A673 (cell line): ENCODE measurements around the gene RMI2. TPM values are rescaled to one million over a fixed set of nuclear protein-coding genes. Genes with fewer than 3 reads are reported as not detected.

Experiments
- BruUV-seq: library from RNA; stranded (reverse); fragments of 400-500 nt; replicated peaks from 2 replicates; lab custom pipeline; 2021; lab: Mats Ljungman, UMichigan
- CTCF ChIA-PET: fragments of 300-600 bp; sonication (Branson Sonifier 250); formaldehyde crosslinking; loops from one replicate; lab custom pipeline; 2022; ENCODE audit warnings: antibody characterized with exemption; lab: Charles Lee
- POLR2A ChIA-PET: fragments of 300-600 bp; sonication (Branson Sonifier 250); formaldehyde crosslinking; loops from one replicate; lab custom pipeline; 2022; ENCODE audit warnings: antibody characterized with exemption; ENCODE audit not compliant: low non-redundant PET; lab: Charles Lee
- DNase-seq: peaks from one replicate; pipeline ENCODE4 v3.0.0-alpha.2; 2015; ENCODE audit warnings: low spot score
- H3K27ac ChIP-seq: fragments of 200-600 bp; sonication (generic); 2 replicates; pipeline ENCODE4 v1.5.1; 2016; ENCODE audit warnings: mixed run types, low read depth, mild to moderate bottlenecking, mixed read lengths, antibody characterized with exemption, low read length; ENCODE audit not compliant: poor library complexity, severe bottlenecking
- H3K27me3 ChIP-seq: fragments of 200-600 bp; sonication (generic); replicated peaks from 2 replicates; pipeline ENCODE4 v1.6.1; 2017; ENCODE audit warnings: mixed run types, low read depth, mild to moderate bottlenecking, mixed read lengths, antibody characterized with exemption, low read length; ENCODE audit not compliant: insufficient read depth, poor library complexity
- H3K36me3 ChIP-seq: fragments of 200-600 bp; sonication (generic); 2 replicates; pipeline ENCODE4 v1.6.1; 2016; ENCODE audit warnings: mixed run types, mild to moderate bottlenecking, mixed read lengths, antibody characterized with exemption, low read length; ENCODE audit not compliant: insufficient read depth, poor library complexity, severe bottlenecking
- H3K4me1 ChIP-seq: fragments of 200-600 bp; sonication (generic); 2 replicates; pipeline ENCODE4 v1.6.1; 2017; ENCODE audit warnings: mixed run types, mild to moderate bottlenecking, mixed read lengths, antibody characterized with exemption, low read length; ENCODE audit not compliant: insufficient read depth, poor library complexity, severe bottlenecking
- H3K4me3 ChIP-seq: fragments of 200-600 bp; sonication (generic); 2 replicates; pipeline ENCODE4 v1.5.1; 2016; ENCODE audit warnings: low read depth, mixed run types, mild to moderate bottlenecking, mixed read lengths, low read length; ENCODE audit not compliant: poor library complexity, severe bottlenecking
- H3K9me3 ChIP-seq: fragments of 200-600 bp; sonication (generic); 2 replicates; pipeline ENCODE4 v1.6.1; 2016; ENCODE audit warnings: mixed run types, low read depth, mild to moderate bottlenecking, mixed read lengths, antibody characterized with exemption, low read length; ENCODE audit not compliant: poor library complexity, severe bottlenecking
- EZH2 ChIP-seq: fragments of 200-600 bp; sonication (generic); IDR thresholded peaks from 2 replicates; pipeline ENCODE4 v1.6.1; 2017; ENCODE audit warnings: borderline replicate concordance, low read depth, mild to moderate bottlenecking, mixed read lengths, antibody characterized with exemption, low read length; ENCODE audit not compliant: poor library complexity, severe bottlenecking
- intact Hi-C: fragments of 100-400 bp; cut with micrococcal nuclease; formaldehyde crosslinking; loops from one replicate; pipeline ENCODE4 v1.10.0; 2022; ENCODE audit not compliant: unreplicated experiment
- total RNA-seq: library from RNA; stranded (reverse); gene quantifications from 2 replicates; pipeline ENCODE4 v1.2.3, GENCODE V29; 2021
- TF ChIP-seq, protein P1 (sequence below): fragments of 300-800, 200-600 bp; sonication (generic); conservative IDR thresholded peaks from 2 replicates; pipeline ENCODE4 v1.5.1; 2017; ENCODE audit warnings: low read depth, mild to moderate bottlenecking, antibody characterized with exemption, low read length, moderate library complexity, mixed read lengths

Gene RMI2
- total RNA-seq, 1 experiment from 2014 or later, result 28.5 TPM

DNA sequence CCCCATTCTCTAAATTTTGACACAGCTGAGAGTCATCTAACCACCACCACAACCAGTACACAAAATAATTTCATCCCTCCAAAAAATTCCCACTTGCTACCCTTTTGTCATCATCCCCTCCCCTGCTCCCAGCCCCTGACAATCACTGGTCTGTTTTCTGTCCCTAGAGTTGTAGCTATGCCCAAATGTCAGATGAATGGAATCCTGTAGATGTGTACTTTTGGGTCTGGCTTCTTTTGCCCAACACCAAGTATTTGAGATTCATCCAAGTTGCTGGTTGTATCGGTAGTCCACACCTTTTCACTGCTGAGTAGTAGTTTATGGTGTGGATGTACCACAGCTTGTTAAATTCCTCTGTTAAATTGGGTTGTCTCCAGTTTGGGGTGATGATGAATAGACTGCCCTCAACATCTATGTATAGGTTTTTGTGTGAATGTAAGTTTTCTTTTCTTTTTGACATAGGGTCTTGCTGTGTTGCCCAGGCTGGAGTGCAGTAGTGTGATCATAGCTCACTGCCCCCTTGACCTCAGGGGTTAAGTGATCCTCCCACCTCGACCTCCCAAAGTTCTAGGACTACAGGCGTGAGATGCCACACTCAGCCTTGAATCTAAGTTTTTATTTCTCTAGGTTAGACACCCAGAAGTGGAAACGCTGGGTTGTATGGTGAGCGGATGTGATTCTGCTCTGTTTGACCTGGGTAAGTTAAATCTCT lies 14.6 kb upstream of the RMI2 start:
- Histone ChIP-seq H3K27ac (no peak overlapping the region), H3K4me3 (no peak overlapping the region), H3K9me3 (no peaks in the 10 kb centered on the region), H3K36me3 (no peaks in the 10 kb centered on the region), H3K27me3 (no peaks in the 10 kb centered on the region), H3K4me1 (peaks cover 26% of the 10 kb centered on the region)
- ChIA-PET CTCF (interaction anchor here (0.6 kb wide), 1 partner anchor 76 kb away, joined by 3 read pairs; no protein-coding TSS in a partner anchor), POLR2A (no interaction called here)
- DNase-seq, result no peak
- TF ChIP-seq, protein P1, sequence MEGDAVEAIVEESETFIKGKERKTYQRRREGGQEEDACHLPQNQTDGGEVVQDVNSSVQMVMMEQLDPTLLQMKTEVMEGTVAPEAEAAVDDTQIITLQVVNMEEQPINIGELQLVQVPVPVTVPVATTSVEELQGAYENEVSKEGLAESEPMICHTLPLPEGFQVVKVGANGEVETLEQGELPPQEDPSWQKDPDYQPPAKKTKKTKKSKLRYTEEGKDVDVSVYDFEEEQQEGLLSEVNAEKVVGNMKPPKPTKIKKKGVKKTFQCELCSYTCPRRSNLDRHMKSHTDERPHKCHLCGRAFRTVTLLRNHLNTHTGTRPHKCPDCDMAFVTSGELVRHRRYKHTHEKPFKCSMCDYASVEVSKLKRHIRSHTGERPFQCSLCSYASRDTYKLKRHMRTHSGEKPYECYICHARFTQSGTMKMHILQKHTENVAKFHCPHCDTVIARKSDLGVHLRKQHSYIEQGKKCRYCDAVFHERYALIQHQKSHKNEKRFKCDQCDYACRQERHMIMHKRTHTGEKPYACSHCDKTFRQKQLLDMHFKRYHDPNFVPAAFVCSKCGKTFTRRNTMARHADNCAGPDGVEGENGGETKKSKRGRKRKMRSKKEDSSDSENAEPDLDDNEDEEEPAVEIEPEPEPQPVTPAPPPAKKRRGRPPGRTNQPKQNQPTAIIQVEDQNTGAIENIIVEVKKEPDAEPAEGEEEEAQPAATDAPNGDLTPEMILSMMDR, result no peak
- no peak for TF ChIP-seq EZH2
- no TSS peak for BruUV-seq
- intact Hi-C loops, result no loop called here

DNA sequence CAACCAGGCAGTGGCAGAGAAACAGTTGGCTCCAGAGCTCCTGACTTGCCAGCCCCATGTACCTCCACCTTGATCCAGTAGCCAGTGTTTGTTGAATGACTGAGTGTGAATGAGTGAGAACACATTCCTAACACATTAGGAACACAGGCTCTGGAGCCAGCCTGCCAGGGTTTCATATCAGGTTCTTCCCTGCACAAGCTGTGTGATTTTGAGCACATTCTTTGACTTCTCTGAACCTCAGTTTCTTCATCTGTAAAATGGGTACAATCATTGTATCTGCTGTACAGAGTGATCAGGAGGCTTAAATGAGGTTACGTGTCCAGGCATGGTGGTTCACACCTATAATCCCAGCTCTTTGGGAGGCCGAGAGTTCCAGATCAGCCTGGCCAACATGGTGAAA lies 13.3 kb upstream of the RMI2 start:
- ChIA-PET POLR2A (no interaction called here), CTCF (no interaction called here)
- no peak overlapping the region for H3K4me3 ChIP-seq
- no peaks in the 10 kb centered on the region for H3K9me3 ChIP-seq
- BruUV-seq, result no TSS peak
- H3K4me1 ChIP-seq, result peaks cover 26% of the 10 kb centered on the region
- no peak overlapping the region for H3K27ac ChIP-seq
- TF ChIP-seq, protein P1, result no peak
- no peak for TF ChIP-seq EZH2
- DNase-seq, result no peak
- intact Hi-C loops, result no loop called here
- H3K36me3 ChIP-seq, result no peaks in the 10 kb centered on the region
- no peaks in the 10 kb centered on the region for H3K27me3 ChIP-seq

DNA sequence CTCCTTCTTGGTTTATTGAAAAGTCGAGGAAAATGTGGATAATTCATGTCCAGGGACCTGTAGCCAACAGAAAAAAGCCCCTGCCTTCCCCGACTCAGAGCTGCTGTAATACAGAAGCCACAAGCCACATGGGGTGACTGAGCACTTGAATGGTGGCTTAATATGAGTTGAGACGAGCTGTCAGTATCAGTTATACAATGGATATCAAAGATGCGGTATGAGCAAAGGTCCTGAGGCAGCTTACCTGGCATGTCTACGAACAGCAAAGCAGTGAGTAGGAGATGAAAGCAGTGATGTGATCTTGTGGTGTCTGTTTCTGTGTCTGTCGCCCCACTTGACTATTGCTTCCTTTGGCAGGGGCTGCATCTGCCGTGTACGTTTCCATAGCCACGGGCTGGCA lies 12.2 kb upstream of the RMI2 start:
- ChIA-PET CTCF (no interaction called here), POLR2A (no interaction called here)
- Histone ChIP-seq H3K9me3 (no peaks in the 10 kb centered on the region), H3K4me1 (peaks cover 19% of the 10 kb centered on the region), H3K36me3 (no peaks in the 10 kb centered on the region), H3K27me3 (no peaks in the 10 kb centered on the region), H3K27ac (no peak overlapping the region), H3K4me3 (no peak overlapping the region)
- no peak for DNase-seq
- no TSS peak for BruUV-seq
- intact Hi-C loops, result no loop called here
- TF ChIP-seq, protein P1, result no peak
- TF ChIP-seq EZH2, result no peak
